Pancreas (tissue), 10 donors: ENCODE measurements around the gene TMEM263. TPM values are rescaled to one million over a fixed set of nuclear protein-coding genes. Genes with fewer than 3 reads are reported as not detected.

Experiments used
- ATAC-seq, 4 donors: fragments of 200-7000 bp; cut with Tn5 transposase; one replicate each; pipeline versions ENCODE4 v1.8.0 to v1.9.1; 2020; ENCODE audit warnings: mild to moderate bottlenecking in 4 of 4, moderate library complexity in 4 of 4
- DNase-seq, 6 donors: peaks; one replicate each; pipeline ENCODE4 v3.0.0-alpha.2; 2020
- FAIRE-seq: peaks from 2 replicates; lab custom pipeline; 2012; peaks lifted over from hg19 to GRCh38; lab: Jason Lieb, UNC
- H3K27ac ChIP-seq, 4 donors: fragments of 200-600 bp; sonication (generic); 1 replicate in 3 of 4; 2 replicates in 1 of 4; pipeline versions ENCODE4 v1.5.0 to v1.8.0; 2020
- H3K27me3 ChIP-seq, 4 donors: fragments of 200-600 bp; one replicate each; pipeline ENCODE4 v1.8.0; 2021
- H3K36me3 ChIP-seq, 3 donors: fragments of 200-600 bp; sonication (generic) in 1 of 3; one replicate each; pipeline versions ENCODE4 v1.5.0 to v1.8.0; 2020 to 2021
- H3K4me1 ChIP-seq, 3 donors: fragments of 200-600 bp; one replicate each; pipeline ENCODE4 v1.8.0; 2021
- H3K4me3 ChIP-seq, 4 donors: fragments of 200-600 bp; sonication (generic) in 2 of 4; one replicate each; pipeline versions ENCODE4 v1.5.0 to v1.8.0; 2020 to 2021
- H3K9me3 ChIP-seq, 4 donors: fragments of 200-600 bp; one replicate each; pipeline ENCODE4 v1.8.0; 2021
- CTCF ChIP-seq, 4 donors: fragments of 200-600 bp; sonication (generic) in 3 of 4; IDR thresholded peaks; one replicate each; pipeline versions ENCODE4 v1.5.0 to v1.8.0; 2021; ENCODE audit warnings: antibody characterized with exemption in 4 of 4
- WGBS, 2 donors: extraction: QIAGEN DNeasy Blood & Tissue Kit; methylation state at CpG; one replicate each; pipeline ENCODE4 v1.1.7; 2013; 5-methylcytosine and 5-hydroxymethylcytosine counted together
- intact Hi-C, 3 donors: fragments of 100-400 bp; cut with DNase I; formaldehyde crosslinking; loops; one replicate each; pipeline versions ENCODE4 v1.11.1 to v1.14.2; 2022
- polyA plus RNA-seq, 2 donors: library from polyadenylated mRNA; stranded (reverse); fragments of 200-250 nt; gene quantifications; one replicate each; pipeline ENCODE4 v1.2.3, GENCODE V29; 2013
- total RNA-seq, 6 donors: library from RNA; stranded (reverse); fragmentation: NEBNext Ultra II Directional in 4 of 6; extraction: Animal tissue kit (Norgen Biotek cat#: 25700) in 4 of 6; gene quantifications; one replicate each; pipeline versions ENCODE4 v1.2.1 to v1.2.4, GENCODE V29; 2021 to 2023
- donor health status: healthy with polysubstance abuse.
- donor health status: DM: no; HTN: no; CAD: no; lungs with moderate emphysema.
- donor health status: DM: no; HTN: no; CAD: no.
- donor health status: control.
- donor health status: control.
- donor health status: Bipolar disorder and iron deficiency.
- donor health status: DM: yes; HTN: yes; CAD: no.
- donor health status: DM: no; HTN: no; CAD: no.
- donor health status: DM: no; HTN: no; CAD: no.
- donor health status: DM: yes; HTN: yes; CAD: no.

Gene TMEM263
- total and polyA plus RNA-seq, 8 donors: 12.7 to 34.5 (median 23.4) TPM

- no peaks in the 10 kb centered on the region for H3K27me3 ChIP-seq
- DNase-seq (no peak), FAIRE-seq (no peak), ATAC-seq (no peak)
- no peaks in the 10 kb centered on the region for H3K9me3 ChIP-seq
- H3K4me1 ChIP-seq: no peaks in the 10 kb centered on the region
- H3K4me3 ChIP-seq: no peak overlapping the region
- TF ChIP-seq CTCF (IDR thresholded peaks at IDR 0.05): no peak
- WGBS, 2 donors: 82 to 91% methylated on average over 1 of the region's 1 CpG
- no peaks in the 10 kb centered on the region for H3K36me3 ChIP-seq
- intact Hi-C loops: loop anchor here in 2 of 3 donors (10.0 kb wide), 1 partner anchor 525 kb away; no protein-coding TSS in a partner anchor
- H3K27ac ChIP-seq: no peak overlapping the region
Measured at GRCh38 chr12:106910202-106910601, 45.5 kb upstream of the TMEM263 start.

GRCh38 chr12:106911581-106911980, 44.1 kb upstream of the TMEM263 start:
- FAIRE-seq: no peak
- WGBS, 2 donors: 74 to 81% methylated on average over 6 of the region's 6 CpGs
- intact Hi-C loops: loop anchor here in 2 of 3 donors (10.0 kb wide), 1 partner anchor 527 kb away; no protein-coding TSS in a partner anchor

GRCh38 chr12:106913456-106913855, 42.3 kb upstream of the TMEM263 start:
- intact Hi-C loops: loop anchor here in 2 of 3 donors (10.0 kb wide), 1 partner anchor 529 kb away; no protein-coding TSS in a partner anchor
- ATAC-seq (no peak), DNase-seq (no peak), FAIRE-seq (no peak)
- Histone ChIP-seq H3K36me3 (no peaks in the 10 kb centered on the region), H3K4me1 (no peaks in the 10 kb centered on the region), H3K27ac (no peak overlapping the region), H3K4me3 (no peak overlapping the region), H3K9me3 (no peaks in the 10 kb centered on the region), H3K27me3 (no peaks in the 10 kb centered on the region)
- no peak for TF ChIP-seq CTCF (IDR thresholded peaks at IDR 0.05)
- 90 to 94% methylated on average over 10 of the region's 10 CpGs for WGBS, 2 donors

More at GRCh38 chr12:106911581-106911980, 44.1 kb upstream of the TMEM263 start:
- H3K27ac ChIP-seq: no peak overlapping the region
- no peaks in the 10 kb centered on the region for H3K4me1 ChIP-seq
- TF ChIP-seq CTCF (IDR thresholded peaks at IDR 0.05): no peak
- no peaks in the 10 kb centered on the region for H3K27me3 ChIP-seq
- no peak for DNase-seq
- ATAC-seq: no peak
- no peaks in the 10 kb centered on the region for H3K36me3 ChIP-seq
- no peaks in the 10 kb centered on the region for H3K9me3 ChIP-seq
- H3K4me3 ChIP-seq: no peak overlapping the region

- no peak for DNase-seq
- Histone ChIP-seq H3K4me3 (no peak overlapping the region), H3K27ac (no peak overlapping the region), H3K9me3 (no peaks in the 10 kb centered on the region), H3K4me1 (no peaks in the 10 kb centered on the region), H3K36me3 (no peaks in the 10 kb centered on the region), H3K27me3 (no peaks in the 10 kb centered on the region)
- 76 to 85% methylated on average over 3 of the region's 3 CpGs for WGBS, 2 donors
- no peak for ATAC-seq
- intact Hi-C loops: loop anchor here in 2 of 3 donors (10.0 kb wide), 1 partner anchor 530 kb away; no protein-coding TSS in a partner anchor
- no peak for TF ChIP-seq CTCF (IDR thresholded peaks at IDR 0.05)
- no peak for FAIRE-seq
Measured at GRCh38 chr12:106914796-106915634, 40.7 kb upstream of the TMEM263 start.

GRCh38 chr12:106915635-106916026, 40.1 kb upstream of the TMEM263 start:
- ATAC-seq: no peak
- WGBS, 2 donors: 62 to 68% methylated on average over 5 of the region's 5 CpGs
- Histone ChIP-seq H3K36me3 (no peaks in the 10 kb centered on the region), H3K27me3 (no peaks in the 10 kb centered on the region), H3K27ac (no peak overlapping the region), H3K4me3 (no peak overlapping the region), H3K9me3 (no peaks in the 10 kb centered on the region), H3K4me1 (no peaks in the 10 kb centered on the region)
- intact Hi-C loops: loop anchor here in 2 of 3 donors (10.0 kb wide), 1 partner anchor 531 kb away; no protein-coding TSS in a partner anchor
- no peak for TF ChIP-seq CTCF (IDR thresholded peaks at IDR 0.05)
- DNase-seq: no peak
- no peak for FAIRE-seq
